Keratinocyte (primary cell): Measurements from ENCODE around the gene PPP1R26. TPM values are rescaled to one million over a fixed set of nuclear protein-coding genes. Genes with fewer than 3 reads are reported as not detected.

Experiments
- DNase-seq: peaks from one replicate; pipeline ENCODE4 v3.0.0-alpha.2; 2011; ENCODE audit warnings: low read depth, missing footprints, low spot score
- FAIRE-seq: peaks from 2 replicates; lab custom pipeline; 2011; peaks lifted over from hg19 to GRCh38; lab: Jason Lieb, UNC
- H2AFZ ChIP-seq: 2 replicates; pipeline ENCODE4 v1.6.0; 2012; ENCODE audit warnings: low read length, control low read depth, inconsistent platforms; ENCODE audit not compliant: control insufficient read depth
- H3K27ac ChIP-seq: 2 replicates; pipeline ENCODE4 v1.5.1; 2011; ENCODE audit warnings: low read length; ENCODE audit not compliant: control insufficient read depth, insufficient read depth
- H3K27me3 ChIP-seq: 3 replicates; pipeline ENCODE4 v1.6.0; 2011; ENCODE audit warnings: low read length; ENCODE audit not compliant: control insufficient read depth, insufficient read depth; ENCODE audit errors: extremely low read depth
- H3K36me3 ChIP-seq, 2 experiments: 2 replicates in 1 of 2; 3 replicates in 1 of 2; pipeline ENCODE4 v1.5.1; 2011; ENCODE audit warnings: low read length in 2 of 2, mild to moderate bottlenecking in 1 of 2; ENCODE audit not compliant: control insufficient read depth in 2 of 2, insufficient read depth in 2 of 2; ENCODE audit errors: extremely low read depth in 1 of 2
- H3K4me1 ChIP-seq: 3 replicates; pipeline ENCODE4 v1.5.1; 2011; ENCODE audit warnings: low read length; ENCODE audit not compliant: control insufficient read depth, insufficient read depth; ENCODE audit errors: extremely low read depth
- H3K4me2 ChIP-seq: 3 replicates; pipeline ENCODE4 v1.6.0; 2011; ENCODE audit warnings: low read depth, low read length; ENCODE audit not compliant: control insufficient read depth, insufficient read depth; ENCODE audit errors: extremely low read depth
- H3K4me3 ChIP-seq, 3 experiments: fragments of 200-600 bp in 1 of 3; sonication (generic) in 1 of 3; 2 replicates in 2 of 3; 3 replicates in 1 of 3; pipeline ENCODE4 v1.5.1; 2011 to 2016; ENCODE audit warnings: low read length in 3 of 3, mild to moderate bottlenecking in 3 of 3, control low read depth in 2 of 3, inconsistent platforms in 1 of 3, low read depth in 1 of 3, mixed read lengths in 1 of 3, mixed run types in 1 of 3, moderate library complexity in 1 of 3; ENCODE audit not compliant: control insufficient read depth in 2 of 3, insufficient read depth in 2 of 3; ENCODE audit errors: extremely low read depth in 1 of 3
- H3K79me2 ChIP-seq: 2 replicates; pipeline ENCODE4 v1.6.0; 2012; ENCODE audit warnings: low read length; ENCODE audit not compliant: control insufficient read depth, insufficient read depth
- H3K9ac ChIP-seq: 3 replicates; pipeline ENCODE4 v1.6.0; 2011; ENCODE audit warnings: low read length; ENCODE audit not compliant: control insufficient read depth, insufficient read depth; ENCODE audit errors: extremely low read depth
- H3K9me1 ChIP-seq: 3 replicates; pipeline ENCODE4 v1.6.0; 2011; ENCODE audit warnings: low read length; ENCODE audit not compliant: control insufficient read depth, insufficient read depth; ENCODE audit errors: extremely low read depth
- H3K9me3 ChIP-seq: 2 replicates; pipeline ENCODE4 v1.5.1; 2012; ENCODE audit warnings: low read depth, low read length; ENCODE audit not compliant: control insufficient read depth
- H4K20me1 ChIP-seq: 3 replicates; pipeline ENCODE4 v1.6.0; 2011; ENCODE audit warnings: low read length; ENCODE audit not compliant: control insufficient read depth, insufficient read depth; ENCODE audit errors: extremely low read depth
- EZH2 ChIP-seq: IDR thresholded peaks from one replicate; pipeline ENCODE4 v1.6.1; 2012; ENCODE audit warnings: inconsistent platforms, mild to moderate bottlenecking, low read length, moderate library complexity
- dilution Hi-C: fragments of 300-500 bp; cut with MboI; formaldehyde crosslinking; loops from one replicate; pipeline ENCODE4 v1.7.0; 2020; ENCODE audit warnings: low sequenced_read_pairs; ENCODE audit not compliant: extremely low pct_ligation_motif_present
- polyA plus RNA-seq, 5 experiments: library from polyadenylated mRNA; depleted of rRNA in 3 of 5; stranded (reverse) in 3 of 5; stranded (forward) in 1 of 5; unstranded in 1 of 5; fragments of >200 nt; gene quantifications; 1 replicate in 1 of 5; 2 replicates in 3 of 5; 3 replicates in 1 of 5; pipeline versions ENCODE4 v1.2.1 to v1.2.3, GENCODE V29; 2011 to 2012; ENCODE audit warnings: missing spikeins in 2 of 5, low read depth in 1 of 5, low replicate concordance in 1 of 5
- TF ChIP-seq, protein P1 (sequence below), 3 experiments: IDR thresholded peaks in 1 of 3; conservative IDR thresholded peaks in 1 of 3; optimal IDR thresholded peaks in 1 of 3; 2 replicates in 2 of 3; 3 replicates in 1 of 3; pipeline versions ENCODE3 to v1.5.1; 2011; ENCODE audit warnings: low read length in 3 of 3, mild to moderate bottlenecking in 3 of 3, moderate library complexity in 2 of 3, control low read depth in 1 of 3, inconsistent platforms in 1 of 3; ENCODE audit not compliant: insufficient read depth in 2 of 3; ENCODE audit errors: extremely low read depth in 1 of 3

The PPP1R26 gene
- polyA plus RNA-seq, 1 donor (not counting 4 experiments of a cell fraction or from before 2014, with no cell fraction given) = 4.3 TPM

GRCh38 chr9:135474915-135475314, 4.7 kb upstream of the PPP1R26 start:
- dilution Hi-C loops = no loop called here
- Histone ChIP-seq H2AFZ (no peak overlapping the region), H3K9me1 (no peaks in the 10 kb centered on the region), H3K9me3 (no peaks in the 10 kb centered on the region), H3K27ac (no peak overlapping the region), H3K4me2 (no peak overlapping the region), H3K9ac (no peak overlapping the region), H4K20me1 (no peaks in the 10 kb centered on the region), H3K4me1 (no peaks in the 10 kb centered on the region), H3K27me3 (no peaks in the 10 kb centered on the region), H3K36me3 (no peaks in the 10 kb centered on the region), H3K79me2 (no peaks in the 10 kb centered on the region), H3K4me3 (no peak overlapping the region)
- no peak for TF ChIP-seq EZH2
- TF ChIP-seq, protein P1, sequence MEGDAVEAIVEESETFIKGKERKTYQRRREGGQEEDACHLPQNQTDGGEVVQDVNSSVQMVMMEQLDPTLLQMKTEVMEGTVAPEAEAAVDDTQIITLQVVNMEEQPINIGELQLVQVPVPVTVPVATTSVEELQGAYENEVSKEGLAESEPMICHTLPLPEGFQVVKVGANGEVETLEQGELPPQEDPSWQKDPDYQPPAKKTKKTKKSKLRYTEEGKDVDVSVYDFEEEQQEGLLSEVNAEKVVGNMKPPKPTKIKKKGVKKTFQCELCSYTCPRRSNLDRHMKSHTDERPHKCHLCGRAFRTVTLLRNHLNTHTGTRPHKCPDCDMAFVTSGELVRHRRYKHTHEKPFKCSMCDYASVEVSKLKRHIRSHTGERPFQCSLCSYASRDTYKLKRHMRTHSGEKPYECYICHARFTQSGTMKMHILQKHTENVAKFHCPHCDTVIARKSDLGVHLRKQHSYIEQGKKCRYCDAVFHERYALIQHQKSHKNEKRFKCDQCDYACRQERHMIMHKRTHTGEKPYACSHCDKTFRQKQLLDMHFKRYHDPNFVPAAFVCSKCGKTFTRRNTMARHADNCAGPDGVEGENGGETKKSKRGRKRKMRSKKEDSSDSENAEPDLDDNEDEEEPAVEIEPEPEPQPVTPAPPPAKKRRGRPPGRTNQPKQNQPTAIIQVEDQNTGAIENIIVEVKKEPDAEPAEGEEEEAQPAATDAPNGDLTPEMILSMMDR (optimal IDR thresholded peaks at IDR 0.05 in 1 of 3, IDR thresholded peaks at IDR 0.05 in 1 of 3, conservative IDR thresholded peaks at IDR 0.05 in 1 of 3; ENCODE audit: extremely low read depth in 1 of 3, insufficient read depth in 2 of 3, low read length in 3 of 3) = peak; percentile 23 to 57 (median 27)
- DNase-seq (no peak), FAIRE-seq (no peak)

- Histone ChIP-seq H3K4me3 (no peak overlapping the region), H3K9me3 (no peaks in the 10 kb centered on the region), H3K4me1 (peaks cover 7% of the 10 kb centered on the region), H3K4me2 (no peak overlapping the region), H3K79me2 (peaks cover 4% of the 10 kb centered on the region), H3K27ac (no peak overlapping the region), H2AFZ (no peak overlapping the region), H3K9me1 (no peaks in the 10 kb centered on the region), H3K36me3 (no peaks in the 10 kb centered on the region), H4K20me1 (no peaks in the 10 kb centered on the region), H3K27me3 (no peaks in the 10 kb centered on the region), H3K9ac (no peak overlapping the region)
- TF ChIP-seq, protein P1 (optimal IDR thresholded peaks at IDR 0.05 in 1 of 3, IDR thresholded peaks at IDR 0.05 in 1 of 3, conservative IDR thresholded peaks at IDR 0.05 in 1 of 3; ENCODE audit: extremely low read depth in 1 of 3, insufficient read depth in 2 of 3, low read length in 3 of 3) = no peak
- no peak for TF ChIP-seq EZH2
- FAIRE-seq = no peak
- DNase-seq = no peak
- dilution Hi-C loops = no loop called here
Measured at GRCh38 chr9:135476561-135477355, 2.8 kb upstream of the PPP1R26 start.
